ENCODE data around the gene RNPC3.

GRCh38 chr1:103509250-103509649, 16.2 kb upstream of the RNPC3 start:
- no peak for TF ChIP-seq CTCF (IDR thresholded peaks at IDR 0.05)
- no peak for TF ChIP-seq POLR2A (IDR thresholded peaks at IDR 0.05)

All from lower leg skin (tissue), 3 donors.